Spleen (tissue), 7 donors: ENCODE measurements around the gene MYORG.

Experiments used
- POLR2A ChIP-seq, 3 donors: fragments of 450-650 bp; IDR thresholded peaks; one replicate each; pipeline ENCODE4 v1.5.1; 2017; ENCODE audit warnings: antibody characterized with exemption in 3 of 3, mild to moderate bottlenecking in 1 of 3
- TF ChIP-seq, protein P1 (sequence below), 11 experiments: fragments of 200-600 bp in 7 of 11; fragments of 450-650 bp in 4 of 11; sonication (generic) in 4 of 11; IDR thresholded peaks in 8 of 11; conservative IDR thresholded peaks in 3 of 11; 1 replicate in 7 of 11; 2 replicates in 4 of 11; pipeline versions ENCODE4 v1.4.0 to v1.8.0; 2016 to 2021; ENCODE audit warnings: antibody characterized with exemption in 11 of 11, inconsistent platforms in 4 of 11, mild to moderate bottlenecking in 1 of 11
- donor health status: DM: no; HTN: no; CAD: no; lungs with moderate emphysema.
- donor health status: DM: no; HTN: no; CAD: no.
- donor health status: DM: no; HTN: no; CAD: no.

DNA sequence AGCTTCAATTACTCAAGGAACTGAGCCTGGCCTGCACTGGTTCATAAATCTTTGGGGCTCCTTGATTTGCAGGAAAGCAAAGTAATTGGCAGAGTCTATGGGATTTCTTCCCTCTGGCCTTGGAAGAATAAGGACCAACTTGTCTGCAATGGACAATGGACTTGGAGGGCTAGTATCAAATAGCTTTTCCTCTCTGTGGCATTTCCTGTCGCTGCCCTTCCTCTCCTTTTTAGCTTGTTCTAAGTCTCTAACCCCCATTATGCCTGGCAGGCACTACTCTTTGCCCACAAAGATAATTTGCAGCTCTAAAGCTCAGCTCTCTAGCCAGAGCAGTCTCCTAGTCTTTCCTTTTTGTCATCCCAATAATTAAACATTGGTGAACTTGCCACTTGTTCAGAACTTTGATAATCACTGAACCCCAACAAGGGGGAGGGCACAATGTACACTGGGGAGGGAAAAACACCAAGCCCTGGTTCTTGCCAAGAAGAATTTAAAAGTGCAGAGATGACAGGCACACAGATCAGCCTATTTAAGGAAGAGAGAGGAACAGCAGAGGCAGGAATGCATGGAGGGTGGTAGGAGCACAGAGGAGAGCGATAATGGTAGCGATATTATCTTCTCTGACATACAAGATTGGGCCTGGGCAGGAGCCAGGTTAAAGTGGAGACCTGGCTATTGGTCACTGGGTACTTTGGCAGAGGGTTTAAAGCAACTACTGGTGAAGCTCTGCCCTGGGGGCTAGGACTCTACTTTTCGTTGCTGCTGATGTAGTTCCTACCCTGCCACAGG, 43.2 kb upstream of the MYORG start:
- TF ChIP-seq, protein P1, sequence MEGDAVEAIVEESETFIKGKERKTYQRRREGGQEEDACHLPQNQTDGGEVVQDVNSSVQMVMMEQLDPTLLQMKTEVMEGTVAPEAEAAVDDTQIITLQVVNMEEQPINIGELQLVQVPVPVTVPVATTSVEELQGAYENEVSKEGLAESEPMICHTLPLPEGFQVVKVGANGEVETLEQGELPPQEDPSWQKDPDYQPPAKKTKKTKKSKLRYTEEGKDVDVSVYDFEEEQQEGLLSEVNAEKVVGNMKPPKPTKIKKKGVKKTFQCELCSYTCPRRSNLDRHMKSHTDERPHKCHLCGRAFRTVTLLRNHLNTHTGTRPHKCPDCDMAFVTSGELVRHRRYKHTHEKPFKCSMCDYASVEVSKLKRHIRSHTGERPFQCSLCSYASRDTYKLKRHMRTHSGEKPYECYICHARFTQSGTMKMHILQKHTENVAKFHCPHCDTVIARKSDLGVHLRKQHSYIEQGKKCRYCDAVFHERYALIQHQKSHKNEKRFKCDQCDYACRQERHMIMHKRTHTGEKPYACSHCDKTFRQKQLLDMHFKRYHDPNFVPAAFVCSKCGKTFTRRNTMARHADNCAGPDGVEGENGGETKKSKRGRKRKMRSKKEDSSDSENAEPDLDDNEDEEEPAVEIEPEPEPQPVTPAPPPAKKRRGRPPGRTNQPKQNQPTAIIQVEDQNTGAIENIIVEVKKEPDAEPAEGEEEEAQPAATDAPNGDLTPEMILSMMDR (IDR thresholded peaks at IDR 0.05 in 8 of 11, conservative IDR thresholded peaks at IDR 0.05 in 3 of 11) = no peak
- no peak for TF ChIP-seq POLR2A (IDR thresholded peaks at IDR 0.05)
